Gastroesophageal sphincter (tissue), 3 donors: ENCODE data around the gene BOLA1.

Experiments used
- CTCF ChIP-seq, 4 experiments: fragments of 200-600 bp in 2 of 4; fragments of 450-650 bp in 2 of 4; sonication (generic) in 1 of 4; IDR thresholded peaks; one replicate each; pipeline ENCODE4 v1.5.1; 2017 to 2019; ENCODE audit warnings: antibody characterized with exemption in 4 of 4, mild to moderate bottlenecking in 2 of 4, moderate library complexity in 2 of 4
- POLR2A ChIP-seq, 2 donors: fragments of 450-650 bp; IDR thresholded peaks; one replicate each; pipeline ENCODE4 v1.6.1; 2017; ENCODE audit warnings: antibody characterized with exemption in 2 of 2, mild to moderate bottlenecking in 2 of 2, moderate library complexity in 1 of 2

- no peak for TF ChIP-seq CTCF (IDR thresholded peaks at IDR 0.05)
- no peak for TF ChIP-seq POLR2A (IDR thresholded peaks at IDR 0.05)
Observed at GRCh38 chr1:149949911-149950310, 50.5 kb downstream of the BOLA1 start.
